ENCODE data around the gene NRAS. TPM values are rescaled to one million over a fixed set of nuclear protein-coding genes. Genes with fewer than 3 reads are reported as not detected.

The NRAS gene
- total RNA-seq, 2 experiments from 2014 or later = 28.9 to 30.4 TPM

DNA sequence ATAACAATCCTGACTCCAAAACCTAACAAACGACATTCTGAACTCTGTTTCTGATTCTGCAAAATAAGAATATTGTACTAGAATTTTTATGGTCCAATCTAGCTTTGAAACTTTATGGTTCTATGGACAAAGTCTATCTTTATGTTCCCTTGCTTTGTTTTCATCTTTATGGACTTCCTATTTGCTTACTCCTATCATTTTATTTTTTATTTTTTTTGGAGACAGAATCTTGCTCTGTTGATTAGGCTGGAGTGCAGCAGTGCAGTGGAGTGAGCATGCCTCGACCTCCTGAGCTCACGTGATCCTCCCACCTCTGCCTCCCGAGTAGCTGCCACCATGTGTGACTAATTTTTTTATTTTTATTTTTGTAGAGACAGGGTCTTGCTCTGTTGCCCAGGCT lies 3.6 kb downstream of the NRAS start:
- Mint-ChIP-seq H3K27ac (no peak overlapping the region), H3K9me3 (no peaks in the 10 kb centered on the region)

GRCh38 chr1:114710360-114710759 lies 6.2 kb downstream of the NRAS start:
- Mint-ChIP-seq H3K27ac (no peak overlapping the region), H3K4me3 (no peak overlapping the region), H3K9me3 (no peaks in the 10 kb centered on the region), H3K27me3 (no peaks in the 10 kb centered on the region), H3K4me1 (ENCODE audit: low read depth) (peaks cover 5% of the 10 kb centered on the region), H3K36me3 (ENCODE audit: low read depth) (peaks cover 85% of the 10 kb centered on the region)
- ChIA-PET POLR2A (no interaction called here), CTCF (no interaction called here)
- H3K9me3 ChIP-seq (ENCODE audit: control insufficient read depth in 1 of 2, insufficient read depth in 1 of 2, low read length in 2 of 2) = no peaks in the 10 kb centered on the region
- no peaks in the 10 kb centered on the region for H3K27me3 ChIP-seq (ENCODE audit: control insufficient read depth in 1 of 2, insufficient read depth in 2 of 2, low read length in 2 of 2)
- no peak overlapping the region for H3K27ac ChIP-seq (ENCODE audit: low read depth in 1 of 2, low read length in 2 of 2)
- no peak for DNase-seq
- intact Hi-C loops (cut with DNase I, micrococcal nuclease) = loop anchor here in 1 of 2 experiments (10.0 kb wide), 1 partner anchor 366 kb away; no protein-coding TSS in a partner anchor
- ATAC-seq (ENCODE audit: poor library complexity) = no peak
- H3K4me1 ChIP-seq (ENCODE audit: insufficient read depth, low read length) = peaks cover 5% of the 10 kb centered on the region
- H3K4me3 ChIP-seq (ENCODE audit: low read length) = no peak overlapping the region
- TF ChIP-seq, protein P1, sequence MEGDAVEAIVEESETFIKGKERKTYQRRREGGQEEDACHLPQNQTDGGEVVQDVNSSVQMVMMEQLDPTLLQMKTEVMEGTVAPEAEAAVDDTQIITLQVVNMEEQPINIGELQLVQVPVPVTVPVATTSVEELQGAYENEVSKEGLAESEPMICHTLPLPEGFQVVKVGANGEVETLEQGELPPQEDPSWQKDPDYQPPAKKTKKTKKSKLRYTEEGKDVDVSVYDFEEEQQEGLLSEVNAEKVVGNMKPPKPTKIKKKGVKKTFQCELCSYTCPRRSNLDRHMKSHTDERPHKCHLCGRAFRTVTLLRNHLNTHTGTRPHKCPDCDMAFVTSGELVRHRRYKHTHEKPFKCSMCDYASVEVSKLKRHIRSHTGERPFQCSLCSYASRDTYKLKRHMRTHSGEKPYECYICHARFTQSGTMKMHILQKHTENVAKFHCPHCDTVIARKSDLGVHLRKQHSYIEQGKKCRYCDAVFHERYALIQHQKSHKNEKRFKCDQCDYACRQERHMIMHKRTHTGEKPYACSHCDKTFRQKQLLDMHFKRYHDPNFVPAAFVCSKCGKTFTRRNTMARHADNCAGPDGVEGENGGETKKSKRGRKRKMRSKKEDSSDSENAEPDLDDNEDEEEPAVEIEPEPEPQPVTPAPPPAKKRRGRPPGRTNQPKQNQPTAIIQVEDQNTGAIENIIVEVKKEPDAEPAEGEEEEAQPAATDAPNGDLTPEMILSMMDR (IDR thresholded peaks at IDR 0.05) = no peak
- peaks cover 76% of the 10 kb centered on the region for H3K36me3 ChIP-seq (ENCODE audit: insufficient read depth, low read length)

More for the DNA sequence above, 3.6 kb downstream of the NRAS start:
- Mint-ChIP-seq H3K27me3 (no peaks in the 10 kb centered on the region), H3K4me3 (no peak overlapping the region), H3K36me3 (ENCODE audit: low read depth) (peaks cover 84% of the 10 kb centered on the region), H3K4me1 (ENCODE audit: low read depth) (peaks cover 21% of the 10 kb centered on the region)
- Histone ChIP-seq H3K4me1 (ENCODE audit: insufficient read depth, low read length) (peaks cover 16% of the 10 kb centered on the region), H3K36me3 (ENCODE audit: insufficient read depth, low read length) (peaks cover 60% of the 10 kb centered on the region), H3K27me3 (ENCODE audit: control insufficient read depth in 1 of 2, insufficient read depth in 2 of 2, low read length in 2 of 2) (no peaks in the 10 kb centered on the region), H3K9me3 (ENCODE audit: control insufficient read depth in 1 of 2, insufficient read depth in 1 of 2, low read length in 2 of 2) (no peaks in the 10 kb centered on the region), H3K4me3 (ENCODE audit: low read length) (no peak overlapping the region), H3K27ac (ENCODE audit: low read depth in 1 of 2, low read length in 2 of 2) (no peak overlapping the region)
- intact Hi-C loops (cut with DNase I, micrococcal nuclease) = loop anchor here in 1 of 2 experiments (10.0 kb wide), 1 partner anchor 368 kb away; no protein-coding TSS in a partner anchor
- no peak for ATAC-seq (ENCODE audit: poor library complexity)
- ChIA-PET CTCF (no interaction called here), POLR2A (interaction anchor here (1.8 kb wide), 1 partner anchor 43 kb away, joined by 3 read pairs; the partner anchor contains the start of gene DENND2C)
- TF ChIP-seq, protein P1 (IDR thresholded peaks at IDR 0.05) = no peak
- DNase-seq = no peak

DNA sequence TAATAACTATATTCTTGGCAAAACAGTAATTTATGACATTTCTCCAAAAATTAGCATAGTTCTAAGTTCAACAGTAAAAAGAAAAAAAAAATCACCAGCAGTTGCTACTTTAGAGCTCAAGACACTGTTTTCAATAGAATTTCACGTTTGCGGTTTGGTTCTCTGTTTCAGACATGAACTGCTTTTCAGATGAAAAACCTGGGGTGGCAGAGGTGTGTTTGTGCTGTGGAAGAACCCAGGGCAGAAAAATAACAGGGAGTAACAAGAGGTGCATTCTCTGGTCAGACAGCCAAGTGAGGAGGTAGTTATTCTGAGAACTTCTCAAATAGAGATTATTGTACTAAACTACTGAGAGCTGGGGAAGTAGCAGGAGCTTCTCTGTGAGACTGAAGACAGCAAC lies 9.0 kb downstream of the NRAS start:
- ChIA-PET POLR2A (interaction anchor here (1.9 kb wide), 1 partner anchor 9 kb away, joined by 5 read pairs; the partner anchor contains the start of gene NRAS), CTCF (no interaction called here)
- Mint-ChIP-seq H3K4me1 (ENCODE audit: low read depth) (no peaks in the 10 kb centered on the region), H3K36me3 (ENCODE audit: low read depth) (peaks cover 70% of the 10 kb centered on the region), H3K9me3 (no peaks in the 10 kb centered on the region), H3K27ac (no peak overlapping the region), H3K4me3 (no peak overlapping the region), H3K27me3 (no peaks in the 10 kb centered on the region)
- Histone ChIP-seq H3K9me3 (ENCODE audit: control insufficient read depth in 1 of 2, insufficient read depth in 1 of 2, low read length in 2 of 2) (no peaks in the 10 kb centered on the region), H3K4me3 (ENCODE audit: low read length) (no peak overlapping the region), H3K27me3 (ENCODE audit: control insufficient read depth in 1 of 2, insufficient read depth in 2 of 2, low read length in 2 of 2) (no peaks in the 10 kb centered on the region), H3K4me1 (ENCODE audit: insufficient read depth, low read length) (no peaks in the 10 kb centered on the region), H3K27ac (ENCODE audit: low read depth in 1 of 2, low read length in 2 of 2) (no peak overlapping the region), H3K36me3 (ENCODE audit: insufficient read depth, low read length) (peaks cover 62% of the 10 kb centered on the region)
- DNase-seq (no peak), ATAC-seq (ENCODE audit: poor library complexity) (no peak)
- TF ChIP-seq, protein P1 (IDR thresholded peaks at IDR 0.05) = no peak
- intact Hi-C loops (cut with DNase I, micrococcal nuclease) = no loop called here
